NCI-H524 (cell line): ENCODE measurements around the gene GRIK3.

Experiments used
- DNase-seq, 2 experiments: peaks; one replicate each; lab custom pipeline; 2025; lab: John Stamatoyannopoulos, UW

Gene GRIK3

GRCh38 chr1:36880155-36881067 lies 153.9 kb downstream of the GRIK3 start:
- DNase-seq = no peak

GRCh38 chr1:36879613-36880012 lies 154.7 kb downstream of the GRIK3 start:
- DNase-seq = no peak

GRCh38 chr1:36876990-36877389 lies 157.3 kb downstream of the GRIK3 start:
- DNase-seq = no peak

- DNase-seq = no peak
Measured at GRCh38 chr1:36874271-36875060, 159.8 kb downstream of the GRIK3 start.

GRCh38 chr1:36872858-36873257 lies 161.5 kb downstream of the GRIK3 start:
- DNase-seq = no peak

GRCh38 chr1:36872126-36872754 lies 162.1 kb downstream of the GRIK3 start:
- no peak for DNase-seq

GRCh38 chr1:36871146-36871971 lies 163.0 kb downstream of the GRIK3 start:
- peak; percentile 95 for DNase-seq

- DNase-seq = no peak
Measured at GRCh38 chr1:36869826-36870225, 164.5 kb downstream of the GRIK3 start.

- DNase-seq = no peak
Measured at GRCh38 chr1:36869054-36869453, 165.3 kb downstream of the GRIK3 start.

GRCh38 chr1:36867575-36867974 lies 166.7 kb downstream of the GRIK3 start:
- DNase-seq = no peak

- no peak for DNase-seq
Measured at GRCh38 chr1:36866169-36866814, 168.0 kb downstream of the GRIK3 start.

GRCh38 chr1:36865602-36865900 lies 168.8 kb downstream of the GRIK3 start:
- DNase-seq = no peak

GRCh38 chr1:36864823-36865601 lies 169.3 kb downstream of the GRIK3 start:
- no peak for DNase-seq

GRCh38 chr1:36864182-36864822 lies 170.0 kb downstream of the GRIK3 start:
- no peak for DNase-seq

- no peak for DNase-seq
Measured at GRCh38 chr1:36863500-36863899, 170.8 kb downstream of the GRIK3 start.

GRCh38 chr1:36863061-36863460 lies 171.3 kb downstream of the GRIK3 start:
- no peak for DNase-seq

GRCh38 chr1:36861375-36861774 lies 172.9 kb downstream of the GRIK3 start:
- DNase-seq = no peak

- no peak for DNase-seq
Measured at GRCh38 chr1:36859926-36860325, 174.4 kb downstream of the GRIK3 start.

- no peak for DNase-seq
Measured at GRCh38 chr1:36858981-36859380, 175.3 kb downstream of the GRIK3 start.

GRCh38 chr1:36858553-36858952 lies 175.8 kb downstream of the GRIK3 start:
- DNase-seq = no peak
